Activated T-cell treated with anti-CD3 and anti-CD28 coated beads, Interleukin-2, amount 50 U/mL, for 48 hours (primary cell): ENCODE results near the gene ADCY10.
"Not testable (repeated sequence)": the region's sequence is repeated elsewhere in the genome, so short reads cannot be mapped to it uniquely, and the experiment has no call there.

Experiments used
- DNase-seq, 2 experiments: peaks; one replicate each; pipeline ENCODE4 v3.0.0-alpha.2; 2020

The ADCY10 gene

GRCh38 chr1:167882376-167882775, 31.6 kb downstream of the ADCY10 start:
- no peak for DNase-seq

GRCh38 chr1:167881786-167882185, 32.1 kb downstream of the ADCY10 start:
- no peak for DNase-seq

- DNase-seq, result no peak
Measured at GRCh38 chr1:167881069-167881468, 32.9 kb downstream of the ADCY10 start.

- DNase-seq, result no peak
Measured at GRCh38 chr1:167880580-167881021, 33.3 kb downstream of the ADCY10 start.

- no peak for DNase-seq
Measured at GRCh38 chr1:167879508-167879907, 34.4 kb downstream of the ADCY10 start.

DNA sequence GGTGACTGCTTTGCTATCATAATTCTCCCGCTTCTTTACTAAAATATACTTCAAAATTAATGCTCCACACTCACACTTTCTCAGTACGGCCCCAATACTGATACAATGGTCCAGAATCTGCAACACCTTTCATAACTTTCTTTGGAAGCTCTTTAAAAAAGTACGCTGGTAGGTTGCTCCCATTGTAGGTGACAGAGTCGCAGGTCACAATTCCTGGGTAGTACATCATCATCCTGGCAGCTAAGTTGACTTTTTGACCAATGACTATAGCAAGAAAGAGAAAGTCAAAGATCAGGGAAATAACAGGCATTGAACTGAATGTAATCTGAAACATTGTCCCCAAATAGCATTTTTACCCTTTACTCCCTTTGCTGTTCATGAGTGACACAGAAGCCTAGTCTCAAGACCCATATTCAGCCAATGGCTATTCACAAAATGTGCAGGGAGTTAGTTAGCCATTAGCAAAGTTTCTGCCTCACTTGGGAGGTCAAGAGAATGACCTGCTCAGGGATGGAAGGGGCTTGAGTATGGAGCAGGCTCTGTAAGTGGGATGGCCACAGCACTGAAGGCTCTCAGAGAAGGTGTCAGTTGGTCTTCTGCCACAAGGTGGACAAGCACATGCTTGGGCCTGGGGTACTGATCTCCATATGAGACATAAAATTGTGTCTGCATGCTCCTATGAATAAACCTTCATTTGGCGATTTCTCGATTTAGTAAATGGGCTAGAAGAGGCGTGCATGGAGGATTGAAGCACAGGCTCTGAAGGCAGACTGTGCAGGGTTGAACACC, 35.4 kb downstream of the ADCY10 start:
- no peak for DNase-seq

DNA sequence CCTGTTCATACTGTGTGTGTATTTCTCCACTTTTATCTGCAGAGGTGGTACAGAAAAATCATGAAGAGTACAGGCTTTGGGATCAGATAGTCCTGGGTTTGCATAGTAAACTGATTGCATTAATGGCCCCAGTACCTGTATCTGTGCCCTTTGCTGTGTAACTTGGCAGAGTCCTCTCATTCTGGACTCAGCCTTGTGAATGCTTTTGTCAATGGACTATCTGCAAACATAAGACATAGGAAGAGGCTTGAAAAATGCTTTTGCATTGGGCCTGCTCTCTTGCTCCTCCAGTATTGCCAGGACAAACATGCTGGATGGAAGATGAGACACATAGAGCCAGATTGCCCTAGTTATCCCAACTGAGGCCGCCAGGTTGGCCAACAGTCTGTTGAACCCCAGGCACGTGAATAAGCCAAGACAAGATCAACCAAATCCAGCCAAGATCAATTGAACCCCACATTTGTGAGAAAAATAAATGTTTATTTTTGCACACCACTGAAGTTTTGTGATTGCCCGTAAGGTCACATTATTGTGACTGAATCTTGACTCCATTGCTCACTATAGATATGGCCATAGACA, 37.2 kb downstream of the ADCY10 start:
- no peak for DNase-seq

GRCh38 chr1:167871331-167871730, 42.6 kb downstream of the ADCY10 start:
- DNase-seq, result no peak

DNA sequence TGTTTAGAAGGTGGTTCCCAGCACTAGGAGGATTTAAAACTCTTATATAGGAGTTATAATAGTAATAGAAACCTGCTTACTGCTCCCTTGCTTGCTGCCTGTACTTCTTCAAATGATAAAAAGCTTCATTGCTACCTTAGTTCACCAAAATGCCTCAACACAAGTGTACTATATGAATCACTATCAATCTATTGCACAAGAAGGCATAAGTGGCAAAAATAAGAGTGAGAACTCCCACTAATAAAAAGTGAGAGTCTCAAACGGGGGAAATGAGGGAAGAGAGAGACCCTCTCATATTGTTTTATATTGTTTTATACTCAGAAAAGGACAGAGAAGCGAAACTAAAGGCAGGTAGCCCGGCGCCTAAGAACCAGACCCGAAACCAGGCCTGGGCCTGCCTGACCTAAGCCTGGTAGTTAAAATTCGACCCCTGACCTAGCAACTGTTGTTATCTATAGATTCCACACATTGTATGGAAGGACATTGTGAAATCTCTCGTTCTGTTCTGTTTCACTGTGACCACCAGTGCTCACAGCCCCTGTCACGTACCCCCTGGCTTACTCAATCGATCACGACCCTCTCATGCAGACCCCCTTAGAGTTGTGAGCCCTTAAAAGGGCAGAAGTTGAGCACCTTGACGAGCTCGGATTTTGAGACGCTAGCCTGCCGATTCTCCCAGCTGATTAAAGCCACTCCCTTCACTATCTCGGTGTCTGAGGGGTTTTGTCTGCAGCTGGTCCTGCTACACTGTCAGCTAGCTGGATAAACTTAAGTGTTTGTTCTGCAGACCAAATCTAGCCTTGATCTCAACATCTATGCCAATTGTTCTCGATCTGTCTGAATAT, 44.6 kb downstream of the ADCY10 start:
- not testable (repeated sequence) for DNase-seq

DNA sequence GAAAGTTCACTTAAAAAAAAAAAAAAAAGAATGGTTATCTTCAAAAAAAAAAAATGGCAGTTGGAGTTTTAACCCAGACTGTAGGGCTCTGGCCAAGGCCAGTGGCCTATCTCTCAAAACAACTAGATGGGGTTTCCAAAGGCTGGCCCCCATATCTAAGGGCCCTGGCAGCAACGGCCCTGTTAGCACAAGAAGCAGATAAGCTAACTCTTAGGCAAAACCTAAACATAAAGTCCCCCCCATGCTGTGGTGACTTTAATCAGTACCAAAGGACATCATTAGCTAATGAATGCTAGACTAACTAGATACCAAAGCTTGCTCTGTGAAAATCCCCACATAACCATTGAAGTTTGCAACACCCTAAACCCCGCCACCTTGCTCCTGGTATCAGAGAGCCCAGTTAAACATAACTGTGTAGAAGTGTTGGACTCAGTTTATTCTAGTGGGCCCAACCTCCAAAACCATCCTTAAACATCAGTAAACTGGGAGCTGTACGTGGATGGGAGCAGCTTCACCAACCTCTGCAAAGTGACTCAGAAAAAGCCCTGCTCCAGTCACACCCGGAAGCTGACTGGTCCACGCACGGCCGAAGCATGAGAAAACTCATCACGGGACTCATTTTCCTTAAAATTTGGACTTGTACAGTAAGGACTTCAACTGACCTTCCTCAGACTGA, 47.1 kb downstream of the ADCY10 start:
- DNase-seq, result not testable (repeated sequence)

- not testable (repeated sequence) for DNase-seq
Measured at GRCh38 chr1:167866326-167866725, 47.6 kb downstream of the ADCY10 start.

GRCh38 chr1:167865804-167866308, 48.1 kb downstream of the ADCY10 start:
- not testable (repeated sequence) for DNase-seq

DNA sequence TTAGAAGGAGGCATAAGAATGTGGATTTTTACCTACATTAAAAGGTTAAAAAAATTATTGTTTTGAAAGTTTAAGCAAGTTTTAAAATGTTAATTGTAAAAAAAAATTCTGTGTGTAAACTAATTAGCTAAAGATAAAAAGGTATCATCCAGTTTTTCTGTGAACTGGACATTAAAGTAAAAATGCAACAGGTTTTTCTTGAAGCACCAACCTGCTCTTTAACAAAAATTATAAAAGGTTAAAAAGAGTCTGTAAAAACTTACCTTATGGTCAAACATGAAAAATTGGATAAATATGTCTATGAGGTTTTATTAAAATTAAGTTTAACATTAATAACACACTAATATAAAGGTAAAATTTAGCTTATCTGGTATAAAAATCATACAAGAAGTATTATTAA, 48.7 kb downstream of the ADCY10 start:
- DNase-seq, result not testable (repeated sequence)

DNA sequence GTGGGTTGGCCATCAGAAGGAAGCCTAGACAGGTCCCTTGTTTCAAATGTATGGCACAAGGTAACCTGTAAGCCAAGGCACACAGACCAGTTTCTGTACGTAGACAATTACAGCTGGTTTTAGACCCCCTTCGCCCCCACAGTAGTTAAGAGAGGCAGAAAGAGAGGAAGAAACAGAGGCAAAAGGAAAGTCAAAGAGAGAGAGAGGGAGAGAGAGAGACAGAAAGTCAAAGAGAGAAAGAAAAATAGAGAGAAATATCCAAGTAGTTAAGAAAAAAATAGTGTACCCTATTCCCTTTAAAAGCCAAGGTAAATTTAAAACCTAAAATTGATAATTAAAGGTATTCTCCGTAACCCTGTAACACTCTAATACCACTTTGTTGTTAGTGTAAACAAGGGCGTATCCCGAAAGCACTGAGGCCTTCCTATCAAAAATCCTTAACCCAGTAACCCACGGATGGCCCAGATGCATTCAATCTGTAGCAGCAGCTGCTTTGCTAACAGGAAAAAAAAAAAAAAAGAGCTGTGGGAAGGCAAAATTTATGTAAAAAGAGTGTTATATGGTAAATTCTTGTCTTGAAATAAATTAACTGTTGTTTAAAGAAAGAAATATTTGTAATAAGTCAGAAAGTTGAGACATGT, 49.4 kb downstream of the ADCY10 start:
- no peak for DNase-seq

DNA sequence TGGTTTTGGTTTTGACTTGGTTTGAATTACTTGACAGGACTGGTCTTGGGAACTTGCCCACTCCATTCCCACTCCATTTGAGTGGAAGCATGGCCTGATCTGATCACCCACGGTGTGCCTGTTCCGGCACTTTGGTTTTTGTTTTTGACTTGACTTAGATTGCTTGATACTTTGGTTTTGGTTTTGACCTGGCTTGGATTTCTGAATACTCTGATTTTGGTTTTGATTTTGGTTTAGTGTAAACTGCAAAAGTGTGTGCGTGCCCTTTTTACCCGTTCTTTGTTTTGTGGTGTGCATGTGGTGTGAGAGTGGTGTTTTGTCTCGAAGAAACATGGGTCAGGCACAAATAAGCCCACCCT, 50.0 kb downstream of the ADCY10 start:
- DNase-seq, result no peak

GRCh38 chr1:167863191-167863920, 50.6 kb downstream of the ADCY10 start:
- DNase-seq, result not testable (repeated sequence)

- DNase-seq, result no peak
Measured at GRCh38 chr1:167862432-167863076, 51.4 kb downstream of the ADCY10 start.

DNA sequence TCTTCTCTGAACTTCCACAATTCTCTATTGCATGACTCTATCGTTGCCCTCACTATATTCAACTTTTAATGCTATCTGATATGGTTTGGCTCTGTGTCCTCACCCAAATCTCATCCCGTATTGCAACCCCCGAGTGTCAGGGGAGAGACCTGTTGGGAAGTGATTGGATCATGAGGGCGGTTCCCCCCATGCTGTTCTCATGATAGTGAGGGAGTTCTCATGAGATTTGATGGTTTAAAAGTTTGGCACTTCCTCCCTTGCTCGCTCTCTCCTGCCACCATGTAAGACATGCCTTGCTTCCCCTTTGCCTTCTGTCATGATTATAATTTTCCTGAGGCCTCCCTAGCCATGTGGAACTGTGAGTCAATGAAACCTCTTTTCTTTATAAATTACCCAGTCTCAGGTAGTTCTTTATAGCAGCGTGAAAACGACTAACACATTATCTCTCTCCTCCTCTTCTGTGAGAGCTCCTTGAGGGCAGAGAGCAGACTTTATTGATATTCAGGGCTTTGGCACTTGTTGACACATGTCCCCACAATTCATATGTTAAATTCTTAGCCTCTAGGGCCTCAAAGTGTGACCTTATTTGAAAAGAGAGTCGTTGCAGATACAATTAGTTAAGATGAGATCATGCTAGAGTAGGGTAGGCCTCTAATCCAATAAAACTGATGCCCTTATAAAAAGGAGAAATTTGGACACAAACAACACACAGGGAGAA, 52.1 kb downstream of the ADCY10 start:
- DNase-seq, result no peak

GRCh38 chr1:167860231-167860923, 53.6 kb downstream of the ADCY10 start:
- DNase-seq, result no peak
